Subcutaneous adipose tissue (tissue), 4 donors: ENCODE data around the gene TRIM44. TPM values are rescaled to one million over a fixed set of nuclear protein-coding genes. Genes with fewer than 3 reads are reported as not detected.

Experiments used
- CTCF ChIP-seq: fragments of 450-650 bp; IDR thresholded peaks from one replicate; pipeline ENCODE4 v1.5.1; 2016; ENCODE audit warnings: low read depth, mild to moderate bottlenecking, control low read depth, antibody characterized with exemption, moderate library complexity
- total RNA-seq, 4 donors: library from RNA; depleted of rRNA; stranded (reverse); fragments of >200 nt; gene quantifications; one replicate each; pipeline ENCODE4 v1.1.0, GENCODE V29; 2016

Gene TRIM44
- total RNA-seq, 4 donors from 2014 or later, result 32.6 to 70.9 (median 40.0) TPM

GRCh38 chr11:35689081-35689996, 26.8 kb downstream of the TRIM44 start:
- TF ChIP-seq CTCF, result no peak

DNA sequence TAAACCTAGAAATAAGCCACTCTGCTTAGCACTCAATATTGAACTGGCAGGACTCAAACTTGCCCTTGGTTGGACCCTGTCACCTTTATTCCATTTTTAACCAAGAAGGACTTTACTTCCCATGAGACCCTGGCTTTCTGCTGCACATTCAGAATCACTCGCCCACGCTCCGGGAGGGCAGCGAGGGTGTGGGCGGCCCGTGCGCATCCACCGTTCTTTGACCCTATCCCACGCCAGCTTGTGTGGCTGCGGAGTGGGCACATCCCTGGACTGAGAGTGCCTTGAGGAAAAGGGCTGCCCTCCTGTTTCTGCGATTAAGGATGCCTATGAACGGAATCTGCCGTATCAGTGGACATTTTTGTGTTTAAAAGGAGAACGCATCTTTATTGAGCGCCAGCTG, 39.6 kb downstream of the TRIM44 start:
- TF ChIP-seq CTCF, result no peak

DNA sequence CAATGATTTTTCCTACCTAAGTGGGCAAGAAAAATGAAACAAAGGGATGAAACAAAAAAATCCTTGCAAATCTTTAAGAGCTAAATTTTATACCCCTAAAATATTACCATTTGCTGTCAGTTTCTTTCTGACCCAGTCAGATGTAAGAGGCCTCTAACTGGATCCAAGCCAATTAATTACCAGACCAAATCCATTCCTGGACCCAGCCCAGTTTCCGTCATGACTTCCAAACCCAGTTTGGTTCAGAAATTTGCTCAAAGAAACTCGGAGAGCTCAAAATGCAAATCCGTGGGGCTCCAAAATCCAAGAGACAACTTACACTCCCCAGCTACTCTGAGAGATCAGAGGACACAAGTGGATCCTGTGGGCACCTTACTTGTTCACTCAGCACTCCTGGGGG, 46.8 kb downstream of the TRIM44 start:
- no peak for TF ChIP-seq CTCF

DNA sequence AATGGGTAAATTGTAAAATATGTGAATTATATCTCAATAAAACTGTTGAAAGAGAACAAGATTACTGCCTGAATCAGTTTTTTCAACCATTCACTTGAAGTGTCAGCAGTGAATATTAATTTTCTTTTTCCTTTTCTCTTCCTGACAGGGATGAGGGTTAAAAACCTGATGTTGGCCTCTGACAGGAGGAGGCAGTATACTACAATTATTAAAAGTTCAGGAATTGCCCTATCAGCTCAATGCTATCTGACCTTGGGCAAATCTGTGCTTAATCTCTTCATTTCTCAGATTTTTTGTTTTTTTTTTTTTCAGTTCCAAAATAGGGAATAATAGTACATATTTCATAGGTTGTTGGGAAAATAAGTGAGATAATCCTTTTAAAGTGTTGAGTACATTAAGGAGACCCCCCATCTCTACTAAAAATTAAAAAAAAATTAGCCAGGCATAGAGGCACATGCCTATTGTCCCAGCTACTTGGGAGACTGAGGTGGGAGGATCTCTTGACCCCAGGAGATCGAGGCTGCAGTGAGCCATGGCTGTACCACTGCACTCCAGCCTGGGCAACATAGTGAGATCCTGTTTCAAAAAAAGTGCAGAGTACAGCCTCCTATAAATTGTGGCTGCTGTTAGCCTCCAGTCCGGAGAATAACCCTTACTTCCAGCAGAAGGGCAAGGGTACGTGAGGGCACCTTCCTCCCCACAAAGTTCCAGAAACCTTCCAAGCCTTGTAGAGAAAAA, 48.8 kb downstream of the TRIM44 start:
- TF ChIP-seq CTCF, result no peak

- no peak for TF ChIP-seq CTCF
Observed at GRCh38 chr11:35711924-35712323, 49.3 kb downstream of the TRIM44 start.

DNA sequence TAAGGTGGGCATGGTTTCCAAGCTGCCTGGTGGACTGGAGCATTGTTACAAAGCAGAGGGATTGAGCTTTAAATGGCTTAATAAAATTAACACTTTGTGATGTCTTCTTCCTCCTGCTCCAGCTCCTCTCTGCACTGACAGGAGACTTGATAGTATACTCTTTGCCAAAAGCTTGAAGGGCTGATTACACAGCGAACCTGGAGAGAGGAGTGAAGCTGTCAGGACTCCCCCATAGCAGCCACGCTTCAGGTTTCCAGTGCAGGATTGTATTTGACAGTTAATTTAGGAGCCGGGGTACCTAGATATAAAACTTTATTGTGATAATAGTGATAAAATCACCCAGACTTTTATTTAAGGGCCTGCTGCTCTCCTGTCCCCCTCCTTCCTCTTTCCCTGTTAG, 50.0 kb downstream of the TRIM44 start:
- TF ChIP-seq CTCF, result no peak
